NCI-H748 treated with DMSO at 0.1 percent for 48 hours (cell line): ENCODE data around the gene POLR1A.

ENCODE experiments used
- DNase-seq: peaks from one replicate; lab custom pipeline; 2025; lab: John Stamatoyannopoulos, UW

Gene POLR1A

GRCh38 chr2:86037795-86038192 lies 67.9 kb downstream of the POLR1A start:
- DNase-seq = no peak

GRCh38 chr2:86037141-86037794 lies 68.4 kb downstream of the POLR1A start:
- DNase-seq = no peak

- no peak for DNase-seq
Observed at GRCh38 chr2:86036669-86037138, 69.0 kb downstream of the POLR1A start.

- peak; percentile 1 for DNase-seq
Observed at GRCh38 chr2:86035883-86036668, 69.6 kb downstream of the POLR1A start.

GRCh38 chr2:86035376-86035882 lies 70.3 kb downstream of the POLR1A start:
- DNase-seq = no peak

GRCh38 chr2:86033751-86034692 lies 71.7 kb downstream of the POLR1A start:
- DNase-seq = no peak

- DNase-seq = no peak
Observed at GRCh38 chr2:86032861-86033595, 72.7 kb downstream of the POLR1A start.

- DNase-seq = no peak
Observed at GRCh38 chr2:86031606-86032005, 74.1 kb downstream of the POLR1A start.

GRCh38 chr2:86031151-86031550 lies 74.5 kb downstream of the POLR1A start:
- no peak for DNase-seq

GRCh38 chr2:86029873-86030272 lies 75.8 kb downstream of the POLR1A start:
- DNase-seq = no peak

GRCh38 chr2:86028766-86029381 lies 76.8 kb downstream of the POLR1A start:
- no peak for DNase-seq

GRCh38 chr2:86027922-86028765 lies 77.5 kb downstream of the POLR1A start:
- no peak for DNase-seq

- DNase-seq = no peak
Observed at GRCh38 chr2:86027196-86027921, 78.3 kb downstream of the POLR1A start.

GRCh38 chr2:86026744-86027065 lies 79.0 kb downstream of the POLR1A start:
- no peak for DNase-seq

- DNase-seq = no peak
Observed at GRCh38 chr2:86025976-86026743, 79.5 kb downstream of the POLR1A start.

GRCh38 chr2:86025229-86025820 lies 80.4 kb downstream of the POLR1A start:
- no peak for DNase-seq

- DNase-seq = no peak
Observed at GRCh38 chr2:86023366-86023712, 82.3 kb downstream of the POLR1A start.

- DNase-seq = no peak
Observed at GRCh38 chr2:86022661-86023365, 82.9 kb downstream of the POLR1A start.
